WTC11 (cell line): Measurements from ENCODE around the gene EEF1E1.

Source experiments
- CTCF ChIP-seq: fragments of 200-600 bp; IDR thresholded peaks from 2 replicates; pipeline ENCODE4 v1.8.0; 2022; ENCODE audit warnings: antibody characterized with exemption
- MXD4 ChIP-seq: fragments of 250-450 bp; sonication (Bioruptor Pico); IDR thresholded peaks from 2 replicates; pipeline ENCODE4 v1.8.0; 2021; ENCODE audit warnings: mild to moderate bottlenecking, moderate library complexity, borderline replicate concordance
- NR2C2 ChIP-seq: sonication (generic); formaldehyde crosslinking; IDR thresholded peaks from 2 replicates; pipeline ENCODE4 v1.8.0; 2022; ENCODE audit warnings: mild to moderate bottlenecking, missing genetic modification reagents
- TCF7 ChIP-seq: sonication (generic); formaldehyde crosslinking; IDR thresholded peaks from 2 replicates; pipeline ENCODE4 v1.8.0; 2022; ENCODE audit warnings: mild to moderate bottlenecking, low read depth, missing genetic modification reagents, moderate library complexity
- TF ChIP-seq, protein P1 (sequence below): sonication (generic); formaldehyde crosslinking; conservative IDR thresholded peaks from 2 replicates; pipeline ENCODE4 v1.8.1; 2022; ENCODE audit warnings: mild to moderate bottlenecking, missing genetic modification reagents
- TF ChIP-seq, protein P2 (sequence below): sonication (generic); formaldehyde crosslinking; IDR thresholded peaks from 2 replicates; pipeline ENCODE4 v1.8.1; 2023; ENCODE audit warnings: mild to moderate bottlenecking, moderate library complexity, missing genetic modification reagents
- TF ChIP-seq, protein P3 (sequence below): sonication (generic); formaldehyde crosslinking; IDR thresholded peaks from 2 replicates; pipeline ENCODE4 v1.8.1; 2023; ENCODE audit warnings: mild to moderate bottlenecking, missing genetic modification reagents, moderate library complexity

DNA sequence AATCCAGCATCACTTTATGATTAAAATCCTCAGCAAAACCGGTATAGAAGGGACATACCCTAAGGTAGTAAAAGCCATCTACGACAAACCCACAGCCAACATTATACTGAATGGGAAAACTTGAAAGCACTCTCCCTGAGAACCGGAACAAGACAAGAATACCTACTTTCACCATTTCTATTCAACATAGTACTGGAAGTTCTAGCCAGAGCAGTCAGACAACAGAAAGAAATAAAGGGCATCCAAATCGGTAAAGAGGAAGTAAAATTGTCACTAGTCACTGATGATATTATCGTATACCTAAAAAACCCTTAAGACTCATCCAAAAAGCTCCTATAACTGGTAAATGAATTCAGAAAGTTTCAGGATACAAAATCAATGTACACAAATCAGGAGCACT, 71.4 kb downstream of the EEF1E1 start:
- TF ChIP-seq TCF7 (CRISPR knock-in tag) (no peak), CTCF (no peak), NR2C2 (CRISPR knock-in tag) (no peak), MXD4 (CRISPR knock-in tag) (no peak)
- TF ChIP-seq, protein P1, sequence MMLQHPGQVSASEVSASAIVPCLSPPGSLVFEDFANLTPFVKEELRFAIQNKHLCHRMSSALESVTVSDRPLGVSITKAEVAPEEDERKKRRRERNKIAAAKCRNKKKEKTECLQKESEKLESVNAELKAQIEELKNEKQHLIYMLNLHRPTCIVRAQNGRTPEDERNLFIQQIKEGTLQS (CRISPR knock-in tag) = no peak
- TF ChIP-seq, protein P2, sequence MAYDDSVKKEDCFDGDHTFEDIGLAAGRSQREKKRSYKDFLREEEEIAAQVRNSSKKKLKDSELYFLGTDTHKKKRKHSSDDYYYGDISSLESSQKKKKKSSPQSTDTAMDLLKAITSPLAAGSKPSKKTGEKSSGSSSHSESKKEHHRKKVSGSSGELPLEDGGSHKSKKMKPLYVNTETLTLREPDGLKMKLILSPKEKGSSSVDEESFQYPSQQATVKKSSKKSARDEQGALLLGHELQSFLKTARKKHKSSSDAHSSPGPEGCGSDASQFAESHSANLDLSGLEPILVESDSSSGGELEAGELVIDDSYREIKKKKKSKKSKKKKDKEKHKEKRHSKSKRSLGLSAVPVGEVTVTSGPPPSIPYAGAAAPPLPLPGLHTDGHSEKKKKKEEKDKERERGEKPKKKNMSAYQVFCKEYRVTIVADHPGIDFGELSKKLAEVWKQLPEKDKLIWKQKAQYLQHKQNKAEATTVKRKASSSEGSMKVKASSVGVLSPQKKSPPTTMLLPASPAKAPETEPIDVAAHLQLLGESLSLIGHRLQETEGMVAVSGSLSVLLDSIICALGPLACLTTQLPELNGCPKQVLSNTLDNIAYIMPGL (CRISPR knock-in tag) = no peak
- TF ChIP-seq, protein P3, sequence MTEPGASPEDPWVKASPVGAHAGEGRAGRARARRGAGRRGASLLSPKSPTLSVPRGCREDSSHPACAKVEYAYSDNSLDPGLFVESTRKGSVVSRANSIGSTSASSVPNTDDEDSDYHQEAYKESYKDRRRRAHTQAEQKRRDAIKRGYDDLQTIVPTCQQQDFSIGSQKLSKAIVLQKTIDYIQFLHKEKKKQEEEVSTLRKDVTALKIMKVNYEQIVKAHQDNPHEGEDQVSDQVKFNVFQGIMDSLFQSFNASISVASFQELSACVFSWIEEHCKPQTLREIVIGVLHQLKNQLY (CRISPR knock-in tag) = no peak
